Neural crest cell (in vitro differentiated cells): ENCODE measurements around the gene DPEP2. TPM values are rescaled to one million over a fixed set of nuclear protein-coding genes. Genes with fewer than 3 reads are reported as not detected.

ENCODE experiments used
- DNase-seq: peaks from one replicate; pipeline ENCODE4 v3.0.0; 2021; ENCODE audit warnings: low read depth, mixed read lengths, low spot score
- H3K27ac Mint-ChIP-seq: one replicate; pipeline ENCODE4 v1.8.0; 2021; ENCODE audit warnings: mild to moderate bottlenecking, mixed read lengths; ENCODE audit not compliant: unreplicated experiment
- H3K27me3 Mint-ChIP-seq: 2 replicates; pipeline ENCODE4 v1.8.0; 2021; ENCODE audit warnings: low read depth, mild to moderate bottlenecking, mixed read lengths
- H3K36me3 Mint-ChIP-seq: 2 replicates; pipeline ENCODE4 v1.8.0; 2021; ENCODE audit warnings: low read depth, mild to moderate bottlenecking, mixed read lengths
- H3K4me1 Mint-ChIP-seq: 2 replicates; pipeline ENCODE4 v1.8.0; 2021; ENCODE audit warnings: mixed read lengths
- H3K4me3 Mint-ChIP-seq: one replicate; pipeline ENCODE4 v1.8.0; 2021; ENCODE audit warnings: mild to moderate bottlenecking, mixed read lengths
- H3K9me3 Mint-ChIP-seq: 2 replicates; pipeline ENCODE4 v1.8.0; 2021; ENCODE audit warnings: mixed read lengths
- total RNA-seq: library from RNA; stranded (reverse); gene quantifications from 2 replicates; pipeline ENCODE4 v1.2.1, GENCODE V29; 2021
- TF ChIP-seq, protein P1 (sequence below): fragments of 200-600 bp; sonication (generic); conservative IDR thresholded peaks from 2 replicates; pipeline ENCODE4 v1.5.0; 2021; ENCODE audit warnings: antibody characterized with exemption, mild to moderate bottlenecking

Gene DPEP2
- total RNA-seq, 1 donor from 2014 or later, result not detected

DNA sequence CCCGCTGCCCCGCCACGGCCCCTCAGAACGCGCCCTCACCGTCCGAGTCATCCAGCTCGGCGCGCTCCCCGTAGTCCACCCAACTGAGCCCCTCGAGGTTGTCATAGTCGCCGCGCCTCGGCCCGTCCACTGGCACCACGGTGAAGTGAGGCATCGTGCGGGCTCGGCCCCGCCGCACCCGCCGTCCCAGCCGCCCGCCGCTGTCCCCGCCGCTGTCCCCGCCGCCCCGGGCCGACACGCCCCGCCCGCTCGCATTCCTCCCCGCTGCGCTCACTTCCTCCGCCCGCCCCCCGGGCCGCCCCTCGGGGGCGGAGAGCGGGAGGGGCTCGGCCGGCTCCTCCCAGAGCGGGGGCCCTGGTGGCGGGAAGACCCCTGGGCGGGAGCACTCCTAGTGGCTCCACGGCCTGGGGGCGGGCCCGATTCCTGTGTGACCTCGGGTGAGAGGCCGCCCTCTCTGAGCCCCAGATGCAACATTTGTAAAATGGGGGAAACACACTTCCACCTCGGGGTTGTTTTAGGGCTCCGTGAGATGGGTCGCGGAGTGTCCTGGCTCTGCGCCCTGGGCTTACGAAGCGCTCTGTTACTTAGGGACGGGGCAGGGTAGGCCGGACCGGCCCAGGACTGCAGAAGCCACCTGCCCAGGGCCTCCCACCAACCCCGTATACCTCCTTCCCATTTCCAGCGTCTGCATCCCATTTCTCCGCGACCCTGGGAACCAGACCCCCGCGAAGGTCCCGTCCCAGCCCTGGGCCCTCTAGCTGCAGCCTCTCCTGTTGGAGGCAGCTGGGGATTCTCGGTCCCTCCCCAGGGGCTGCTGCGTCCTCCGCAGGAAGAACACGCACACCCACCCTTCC, 30.7 kb downstream of the DPEP2 start, which contains the start of gene SLC12A4:
TSS of gene SLC12A4 (minus strand) at position 238 of the 854 bp plus-strand sequence. CDS start at position 154, 84 bp downstream.
- Mint-ChIP-seq H3K27me3 (no peaks in the 10 kb centered on the region), H3K27ac (peak within 1 kb of the TSS; percentile 94), H3K36me3 (no peaks in the 10 kb centered on the region), H3K4me3 (peak within 1 kb of the TSS; percentile 97), H3K4me1 (peaks cover 38% of the 10 kb centered on the region), H3K9me3 (no peaks in the 10 kb centered on the region)
- TF ChIP-seq, protein P1, sequence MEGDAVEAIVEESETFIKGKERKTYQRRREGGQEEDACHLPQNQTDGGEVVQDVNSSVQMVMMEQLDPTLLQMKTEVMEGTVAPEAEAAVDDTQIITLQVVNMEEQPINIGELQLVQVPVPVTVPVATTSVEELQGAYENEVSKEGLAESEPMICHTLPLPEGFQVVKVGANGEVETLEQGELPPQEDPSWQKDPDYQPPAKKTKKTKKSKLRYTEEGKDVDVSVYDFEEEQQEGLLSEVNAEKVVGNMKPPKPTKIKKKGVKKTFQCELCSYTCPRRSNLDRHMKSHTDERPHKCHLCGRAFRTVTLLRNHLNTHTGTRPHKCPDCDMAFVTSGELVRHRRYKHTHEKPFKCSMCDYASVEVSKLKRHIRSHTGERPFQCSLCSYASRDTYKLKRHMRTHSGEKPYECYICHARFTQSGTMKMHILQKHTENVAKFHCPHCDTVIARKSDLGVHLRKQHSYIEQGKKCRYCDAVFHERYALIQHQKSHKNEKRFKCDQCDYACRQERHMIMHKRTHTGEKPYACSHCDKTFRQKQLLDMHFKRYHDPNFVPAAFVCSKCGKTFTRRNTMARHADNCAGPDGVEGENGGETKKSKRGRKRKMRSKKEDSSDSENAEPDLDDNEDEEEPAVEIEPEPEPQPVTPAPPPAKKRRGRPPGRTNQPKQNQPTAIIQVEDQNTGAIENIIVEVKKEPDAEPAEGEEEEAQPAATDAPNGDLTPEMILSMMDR, result no peak
- DNase-seq, result peak; percentile 62

DNA sequence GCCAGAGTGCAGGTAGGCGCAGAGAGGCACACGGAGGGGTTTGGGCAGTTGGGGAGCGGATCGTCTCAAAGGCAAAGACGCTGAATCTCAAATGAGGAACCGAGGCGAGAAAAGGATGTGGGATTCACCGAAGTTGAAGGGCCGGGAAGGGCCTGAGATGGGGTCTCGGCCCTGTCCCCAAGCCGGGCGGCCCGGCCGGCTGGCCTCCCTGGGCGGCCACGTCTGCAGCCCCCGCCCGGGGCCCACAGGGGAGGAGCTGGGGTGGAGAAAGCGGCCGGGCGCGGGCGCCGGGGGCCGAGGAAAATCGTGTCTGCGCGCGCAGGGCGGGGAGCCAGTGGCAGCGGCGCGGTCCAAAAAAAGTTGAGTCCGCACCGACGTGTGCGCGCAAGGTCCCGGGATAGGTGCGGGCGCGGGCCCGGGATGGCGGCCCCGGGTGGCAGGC, 31.3 kb downstream of the DPEP2 start:
- H3K27ac Mint-ChIP-seq, result peak overlapping the region; percentile 94
- no peaks in the 10 kb centered on the region for H3K36me3 Mint-ChIP-seq
- no peaks in the 10 kb centered on the region for H3K9me3 Mint-ChIP-seq
- no peaks in the 10 kb centered on the region for H3K27me3 Mint-ChIP-seq
- DNase-seq, result no peak
- H3K4me1 Mint-ChIP-seq, result peaks cover 38% of the 10 kb centered on the region
- TF ChIP-seq, protein P1, result no peak
- peak overlapping the region; percentile 97 for H3K4me3 Mint-ChIP-seq

DNA sequence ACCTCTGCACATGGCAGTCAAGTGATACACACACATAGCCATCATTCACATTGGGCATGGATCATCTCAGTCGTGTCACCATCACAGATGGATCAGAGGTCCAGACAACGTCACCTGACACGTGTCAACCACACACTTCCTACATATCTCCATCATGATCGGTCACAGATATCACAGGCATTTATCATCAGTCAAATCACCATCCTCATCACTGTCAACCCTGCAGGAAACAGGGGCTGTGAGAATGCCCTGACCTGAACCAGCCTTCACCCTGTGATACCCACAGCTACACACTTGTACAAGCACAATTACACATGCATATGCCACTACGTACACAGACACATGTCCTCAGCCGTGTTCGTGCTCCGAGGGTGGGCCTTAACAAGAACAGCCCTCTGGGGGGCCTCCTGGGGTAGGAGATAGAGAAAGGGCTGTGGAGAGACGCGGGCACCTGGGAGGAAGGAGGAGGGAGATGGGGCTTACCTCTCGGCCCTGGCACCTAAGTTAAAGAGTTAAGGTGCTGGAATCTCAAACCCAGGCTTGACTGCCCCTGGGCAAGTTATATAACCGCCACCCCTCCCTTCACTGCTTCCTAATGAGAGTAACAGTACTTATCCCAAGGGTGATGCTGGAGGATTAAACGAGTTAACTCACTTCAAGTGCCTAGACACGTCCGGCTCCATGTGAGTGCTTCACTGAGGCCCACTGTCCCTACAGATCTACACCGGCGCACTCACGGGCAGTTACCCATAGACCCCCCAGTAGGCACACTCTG, 31.9 kb downstream of the DPEP2 start:
- peak overlapping the region; percentile 94 for H3K27ac Mint-ChIP-seq
- DNase-seq, result no peak
- no peaks in the 10 kb centered on the region for H3K36me3 Mint-ChIP-seq
- H3K27me3 Mint-ChIP-seq, result no peaks in the 10 kb centered on the region
- peak overlapping the region; percentile 97 for H3K4me3 Mint-ChIP-seq
- H3K4me1 Mint-ChIP-seq, result peaks cover 38% of the 10 kb centered on the region
- H3K9me3 Mint-ChIP-seq, result no peaks in the 10 kb centered on the region
- TF ChIP-seq, protein P1, result no peak

DNA sequence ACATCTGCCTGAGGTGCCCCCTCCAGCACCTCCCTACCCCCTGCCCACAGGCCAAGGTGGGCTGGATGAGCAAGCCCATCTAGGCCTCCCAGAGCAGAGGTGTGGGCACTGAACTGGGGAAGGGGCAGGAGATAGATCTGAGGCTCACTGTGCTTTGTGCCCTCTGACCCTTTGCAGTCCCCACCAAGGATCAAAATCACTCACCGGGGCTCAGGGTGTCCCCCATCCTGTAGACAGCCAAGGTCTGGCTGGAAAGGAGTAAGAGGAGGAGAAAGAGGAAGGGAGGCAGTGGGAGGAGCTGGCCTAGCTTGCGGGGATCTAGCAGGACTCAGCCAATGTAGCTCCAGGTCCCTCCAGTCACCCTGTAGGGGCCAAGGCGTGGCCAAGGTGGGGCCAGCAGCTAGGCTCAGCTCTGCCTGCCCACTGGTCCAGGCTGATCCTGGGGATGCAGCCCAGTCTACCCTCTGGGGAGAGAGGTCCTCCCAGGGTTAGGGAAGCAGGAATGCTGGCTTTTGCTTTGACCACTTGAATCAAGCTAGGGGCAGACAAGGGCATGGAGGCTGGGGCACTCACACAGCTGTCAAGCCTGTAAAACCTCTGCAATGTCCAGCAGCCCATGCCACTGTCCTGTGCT, 32.6 kb downstream of the DPEP2 start:
- Mint-ChIP-seq H3K4me1 (peaks cover 38% of the 10 kb centered on the region), H3K9me3 (no peaks in the 10 kb centered on the region), H3K36me3 (no peaks in the 10 kb centered on the region), H3K27me3 (no peaks in the 10 kb centered on the region), H3K4me3 (peak overlapping the region; percentile 97), H3K27ac (peak overlapping the region; percentile 94)
- no peak for DNase-seq
- TF ChIP-seq, protein P1, result no peak
